Esophagus muscularis mucosa (tissue), 4 donors: ENCODE measurements around the gene AANAT. TPM values are rescaled to one million over a fixed set of nuclear protein-coding genes. Genes with fewer than 3 reads are reported as not detected.

Experiments
- DNase-seq: peaks from one replicate; pipeline ENCODE4 v3.0.0-alpha.2; 2017; ENCODE audit errors: extremely low spot score
- H3K27ac ChIP-seq, 4 donors: fragments of 200-600 bp; sonication (generic); replicated peaks in 1 of 4; 1 replicate in 3 of 4; 2 replicates in 1 of 4; pipeline ENCODE4 v1.5.1; 2016 to 2019; ENCODE audit warnings: mild to moderate bottlenecking in 1 of 4
- H3K27me3 ChIP-seq, 4 donors: fragments of 200-600 bp; sonication (generic); one replicate each; pipeline versions ENCODE4 v1.5.1 to v1.6.0; 2016 to 2019
- H3K36me3 ChIP-seq, 4 donors: fragments of 200-600 bp; sonication (generic); one replicate each; pipeline ENCODE4 v1.5.1; 2016 to 2019
- H3K4me1 ChIP-seq, 4 donors: fragments of 200-600 bp; sonication (generic); one replicate each; pipeline ENCODE4 v1.5.1; 2016 to 2019
- H3K4me3 ChIP-seq, 4 donors: fragments of 200-600 bp; sonication (generic); 1 replicate in 2 of 4; 2 replicates in 2 of 4; pipeline ENCODE4 v1.5.1; 2016 to 2019; ENCODE audit warnings: mild to moderate bottlenecking in 4 of 4, moderate library complexity in 1 of 4
- H3K9me3 ChIP-seq, 4 donors: fragments of 200-600 bp; sonication (generic); 1 replicate in 3 of 4; 2 replicates in 1 of 4; pipeline ENCODE4 v1.5.1; 2016 to 2019
- CTCF ChIP-seq, 3 experiments: fragments of 200-600 bp in 2 of 3; fragments of 450-650 bp in 1 of 3; sonication (generic) in 2 of 3; IDR thresholded peaks; one replicate each; pipeline ENCODE4 v1.5.1; 2017 to 2019; ENCODE audit warnings: antibody characterized with exemption in 3 of 3, mild to moderate bottlenecking in 2 of 3, moderate library complexity in 1 of 3
- EP300 ChIP-seq: sonication (generic); formaldehyde crosslinking; IDR thresholded peaks from one replicate; pipeline ENCODE4 v1.6.1; 2017; ENCODE audit warnings: antibody characterized with exemption
- POLR2A ChIP-seq: fragments of 450-650 bp; IDR thresholded peaks from one replicate; pipeline ENCODE4 v1.6.1; 2017; ENCODE audit warnings: antibody characterized with exemption, moderate library complexity, mild to moderate bottlenecking, low read depth
- POLR2AphosphoS5 ChIP-seq, 2 donors: sonication (generic); formaldehyde crosslinking; IDR thresholded peaks; one replicate each; pipeline ENCODE4 v1.6.1; 2017; ENCODE audit warnings: antibody characterized with exemption in 2 of 2
- WGBS: methylation state at CpG from one replicate; pipeline ENCODE4 v1.1.5; 2018; 5-methylcytosine and 5-hydroxymethylcytosine counted together
- intact Hi-C: fragments of 100-400 bp; cut with DNase I; formaldehyde crosslinking; loops from one replicate; pipeline ENCODE4 v1.15.1; 2023
- total RNA-seq, 4 donors: library from RNA; depleted of rRNA; stranded (reverse); fragments of >200 nt; gene quantifications; one replicate each; pipeline versions ENCODE4 v1.1.0 to v1.2.1, GENCODE V29; 2016

Gene AANAT
- total RNA-seq, 4 donors from 2014 or later = not detected

- DNase-seq = no peak
- no peaks in the 10 kb centered on the region for H3K9me3 ChIP-seq
- intact Hi-C loops = no loop called here
- no peak overlapping the region for H3K27ac ChIP-seq
- TF ChIP-seq EP300 (no peak), POLR2AphosphoS5 (IDR thresholded peaks at IDR 0.05) (no peak), CTCF (IDR thresholded peaks at IDR 0.05) (no peak), POLR2A (no peak)
- H3K36me3 ChIP-seq = peaks cover 0 to 75% (median 45%) of the 10 kb centered on the region in 4 donors
- no peaks in the 10 kb centered on the region for H3K27me3 ChIP-seq
- H3K4me3 ChIP-seq = no peak overlapping the region
- H3K4me1 ChIP-seq = peaks cover 0 to 2% (median 0%) of the 10 kb centered on the region in 4 donors
- WGBS = 92% methylated on average over 6 of the region's 6 CpGs
Observed at GRCh38 chr17:76475302-76475701, 7.9 kb downstream of the AANAT start.

- 94% methylated on average over 19 of the region's 20 CpGs for WGBS
Observed at GRCh38 chr17:76476736-76477135, 9.3 kb downstream of the AANAT start.

GRCh38 chr17:76477576-76477975 is 10.2 kb downstream of the AANAT start:
- Histone ChIP-seq H3K27ac (no peak overlapping the region), H3K36me3 (peaks cover 0 to 69% (median 27%) of the 10 kb centered on the region in 4 donors), H3K27me3 (no peaks in the 10 kb centered on the region), H3K4me3 (no peak overlapping the region), H3K9me3 (no peaks in the 10 kb centered on the region), H3K4me1 (peaks cover 0 to 8% (median 0%) of the 10 kb centered on the region in 4 donors)
- TF ChIP-seq EP300 = no peak
- TF ChIP-seq POLR2AphosphoS5 (IDR thresholded peaks at IDR 0.05) = no peak
- TF ChIP-seq POLR2A = no peak
- TF ChIP-seq CTCF (IDR thresholded peaks at IDR 0.05) = no peak
- WGBS = 88% methylated on average over 7 of the region's 15 CpGs
- intact Hi-C loops = no loop called here
- no peak for DNase-seq

More at GRCh38 chr17:76476736-76477135, 9.3 kb downstream of the AANAT start:
- no peak for DNase-seq
- H3K27me3 ChIP-seq = no peaks in the 10 kb centered on the region
- H3K36me3 ChIP-seq = peaks cover 0 to 77% (median 35%) of the 10 kb centered on the region in 4 donors
- no peaks in the 10 kb centered on the region for H3K9me3 ChIP-seq
- H3K27ac ChIP-seq = no peak overlapping the region
- H3K4me1 ChIP-seq = peaks cover 0 to 8% (median 0%) of the 10 kb centered on the region in 4 donors
- no peak for TF ChIP-seq EP300
- no peak for TF ChIP-seq POLR2A
- no peak for TF ChIP-seq POLR2AphosphoS5 (IDR thresholded peaks at IDR 0.05)
- TF ChIP-seq CTCF (IDR thresholded peaks at IDR 0.05) = no peak
- H3K4me3 ChIP-seq = no peak overlapping the region
- intact Hi-C loops = no loop called here

GRCh38 chr17:76478097-76478496 is 10.7 kb downstream of the AANAT start:
- WGBS = 97% methylated on average over 10 of the region's 10 CpGs
- intact Hi-C loops = no loop called here
- no peaks in the 10 kb centered on the region for H3K27me3 ChIP-seq

More at GRCh38 chr17:76478097-76478496, 10.7 kb downstream of the AANAT start:
- Histone ChIP-seq H3K27ac (no peak overlapping the region), H3K4me3 (no peak overlapping the region), H3K9me3 (no peaks in the 10 kb centered on the region), H3K4me1 (peaks cover 0 to 8% (median 0%) of the 10 kb centered on the region in 4 donors), H3K36me3 (peaks cover 0 to 64% (median 22%) of the 10 kb centered on the region in 4 donors)
- TF ChIP-seq POLR2AphosphoS5 (IDR thresholded peaks at IDR 0.05) (no peak), POLR2A (no peak), CTCF (IDR thresholded peaks at IDR 0.05) (no peak), EP300 (no peak)
- DNase-seq = no peak
